Activated effector memory CD4-positive, alpha-beta T cell treated with anti-CD3 and anti-CD28 coated beads, Interleukin-2, amount 50 U/mL, for 16 hours (primary cell): Measurements from ENCODE around the gene PPIE.

ENCODE experiments used
- DNase-seq: peaks from one replicate; pipeline ENCODE4 v3.0.0-alpha.2; 2020

Gene PPIE

GRCh38 chr1:39721664-39722063 lies 17.0 kb upstream of the PPIE start:
- DNase-seq = no peak

DNA sequence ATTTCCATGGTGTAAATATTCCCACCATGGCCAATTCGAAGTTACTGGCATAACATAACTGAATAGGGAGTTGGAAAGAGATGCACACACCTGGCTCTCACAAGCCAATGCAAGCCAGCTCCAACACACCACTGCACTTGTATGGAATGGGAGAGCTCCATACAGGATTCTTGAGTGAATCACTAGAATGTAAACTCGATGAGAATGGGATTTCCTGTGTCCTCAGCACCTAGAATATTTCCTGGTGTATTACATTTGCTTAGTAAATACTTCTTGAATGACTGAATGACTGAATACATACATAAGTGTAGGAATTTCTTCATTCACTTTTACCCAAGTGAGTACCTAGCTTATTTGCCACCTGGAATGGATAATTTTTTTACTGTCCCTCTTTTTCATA lies 16.2 kb upstream of the PPIE start:
- no peak for DNase-seq

DNA sequence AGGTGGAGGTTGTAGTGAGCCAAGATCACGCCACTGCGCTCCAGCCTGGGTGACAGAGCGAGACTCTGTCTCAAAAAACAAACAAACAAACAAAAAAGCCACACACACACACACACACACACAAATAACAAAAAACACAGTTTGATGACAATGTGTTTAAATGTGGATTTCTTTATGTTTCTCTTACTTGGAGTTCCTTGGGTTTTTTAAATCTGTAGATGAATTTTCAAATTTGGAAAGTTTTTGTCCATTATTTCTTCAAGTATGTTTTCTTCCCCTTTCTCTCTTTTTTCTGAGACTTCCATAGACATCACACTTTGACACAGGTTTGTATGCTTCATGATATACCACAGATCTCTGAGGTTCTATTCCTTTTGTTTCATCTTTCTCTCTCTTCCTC lies 12.1 kb upstream of the PPIE start:
- no peak for DNase-seq

DNA sequence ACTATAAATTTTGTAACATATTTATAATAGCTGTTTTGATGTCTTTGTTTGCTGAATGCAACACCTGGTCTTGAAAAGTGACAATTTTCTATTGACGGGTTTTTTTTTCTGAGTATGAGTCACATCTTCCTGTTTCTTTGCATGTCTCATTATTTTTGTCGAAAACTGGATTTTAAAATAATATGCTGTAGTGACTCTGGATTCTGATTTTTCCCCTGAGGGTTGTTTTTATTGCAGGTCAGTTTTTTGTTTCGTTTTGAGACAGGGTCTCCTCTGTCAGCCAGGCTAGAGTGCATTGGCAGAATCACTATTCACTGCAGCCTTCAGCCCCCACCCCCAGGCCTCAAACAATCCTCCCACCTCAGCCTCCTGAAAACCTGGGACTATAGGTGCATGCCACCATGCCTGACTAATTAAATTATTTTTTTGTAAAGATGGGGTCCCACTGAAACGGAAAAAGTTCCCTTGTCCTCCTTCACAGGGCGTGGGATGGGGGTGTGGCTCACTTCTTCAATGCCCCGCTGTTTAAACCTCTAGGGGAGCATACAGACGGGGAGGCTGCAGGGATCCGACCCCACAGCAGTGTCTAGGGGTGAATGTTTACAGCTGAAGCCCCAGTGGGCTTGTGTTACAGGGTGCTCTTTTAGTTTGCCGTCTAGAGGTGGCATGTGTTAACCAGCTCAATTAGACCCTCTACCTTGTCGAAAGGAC lies 11.3 kb upstream of the PPIE start:
- DNase-seq = no peak

DNA sequence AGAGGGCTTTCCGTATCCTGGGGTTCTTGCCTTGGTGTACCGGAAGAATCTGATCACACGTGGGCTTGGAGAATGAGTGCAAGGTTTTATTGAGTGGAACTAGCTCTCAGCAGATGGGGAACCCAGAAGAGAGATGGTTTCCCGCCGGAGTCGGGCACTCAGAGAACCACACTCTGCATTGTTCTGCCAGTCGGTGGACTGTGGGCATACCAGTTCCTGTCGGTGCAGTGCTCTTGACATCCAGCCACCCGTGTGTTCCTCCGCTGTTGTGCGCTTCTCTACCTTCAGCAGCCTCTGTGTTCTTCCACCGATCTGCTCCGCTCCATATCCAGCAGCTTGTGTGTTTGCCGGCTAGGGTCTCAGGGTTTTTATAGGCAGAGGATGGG lies 10.8 kb upstream of the PPIE start:
- DNase-seq = no peak

GRCh38 chr1:39729030-39729429 lies 9.7 kb upstream of the PPIE start:
- DNase-seq = no peak

GRCh38 chr1:39729842-39730241 lies 8.8 kb upstream of the PPIE start:
- DNase-seq = no peak

- no peak for DNase-seq
These were observed 6.0 kb upstream of the PPIE start for GRCh38 chr1:39732730-39733129.

DNA sequence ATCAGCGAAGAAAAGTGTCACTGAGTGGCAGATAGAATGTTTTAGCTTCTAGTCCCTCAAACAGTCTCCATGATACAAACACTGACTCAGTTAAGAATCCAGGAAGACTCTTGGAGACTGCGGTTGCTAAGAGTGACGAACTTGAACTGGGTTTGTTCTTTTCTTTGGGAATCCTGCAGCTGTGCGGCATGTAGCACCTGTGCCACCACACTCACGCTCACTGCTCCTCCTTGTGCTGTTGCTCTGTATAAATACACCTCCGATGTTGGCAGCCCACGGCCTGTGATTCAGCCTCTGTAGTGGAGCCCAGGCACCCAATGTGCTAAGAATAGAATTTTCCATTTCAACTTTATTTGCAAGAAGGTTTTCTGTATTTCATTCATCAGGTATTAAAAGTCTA lies 5.5 kb upstream of the PPIE start:
- DNase-seq = no peak

GRCh38 chr1:39735731-39736130 lies 3.0 kb upstream of the PPIE start:
- no peak for DNase-seq

- no peak for DNase-seq
These were observed 1.0 kb upstream of the PPIE start for GRCh38 chr1:39737546-39738169.

- DNase-seq = no peak
These were observed 6.5 kb downstream of the PPIE start for GRCh38 chr1:39745016-39745670.

DNA sequence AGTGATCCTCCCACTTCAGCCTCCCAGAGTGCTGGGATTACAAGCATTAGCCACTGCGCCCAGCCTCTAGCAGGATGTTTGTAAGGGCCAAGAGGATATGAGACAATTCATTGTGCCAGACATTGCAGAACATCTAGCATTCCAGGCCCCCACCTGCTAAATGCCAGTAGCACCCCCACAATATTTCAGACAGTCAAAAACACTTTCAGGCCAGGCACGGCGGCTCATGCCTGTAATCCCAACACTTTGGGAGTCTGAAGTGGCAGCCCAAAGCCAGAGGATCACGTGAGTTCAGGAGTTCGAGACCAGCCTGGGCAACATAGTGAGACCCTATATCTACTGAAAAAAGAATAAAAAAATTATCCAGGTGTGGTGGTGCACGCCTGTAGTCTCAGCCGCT lies 12.9 kb downstream of the PPIE start:
- DNase-seq = no peak

DNA sequence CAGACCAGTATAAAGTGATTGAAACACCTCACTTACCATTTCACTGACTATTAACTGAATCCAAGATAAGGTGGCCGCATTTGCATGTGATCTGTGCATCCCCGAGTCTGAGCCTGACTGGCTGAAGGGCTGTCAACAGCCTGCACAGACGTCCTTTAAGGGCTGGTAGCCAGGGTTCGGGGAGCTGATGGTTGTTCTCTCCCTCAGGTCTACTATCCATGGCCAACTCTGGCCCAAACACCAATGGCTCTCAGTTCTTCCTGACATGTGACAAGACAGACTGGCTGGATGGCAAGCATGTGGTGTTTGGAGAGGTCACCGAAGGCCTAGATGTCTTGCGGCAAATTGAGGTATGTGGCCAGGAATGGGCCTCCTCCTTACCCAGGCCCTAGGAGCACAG lies 14.0 kb downstream of the PPIE start:
- no peak for DNase-seq

GRCh38 chr1:39753132-39754025 lies 14.7 kb downstream of the PPIE start:
- no peak for DNase-seq

GRCh38 chr1:39754026-39754570 lies 15.4 kb downstream of the PPIE start:
- no peak for DNase-seq

- no peak for DNase-seq
These were observed 16.3 kb downstream of the PPIE start for GRCh38 chr1:39754906-39755504.

DNA sequence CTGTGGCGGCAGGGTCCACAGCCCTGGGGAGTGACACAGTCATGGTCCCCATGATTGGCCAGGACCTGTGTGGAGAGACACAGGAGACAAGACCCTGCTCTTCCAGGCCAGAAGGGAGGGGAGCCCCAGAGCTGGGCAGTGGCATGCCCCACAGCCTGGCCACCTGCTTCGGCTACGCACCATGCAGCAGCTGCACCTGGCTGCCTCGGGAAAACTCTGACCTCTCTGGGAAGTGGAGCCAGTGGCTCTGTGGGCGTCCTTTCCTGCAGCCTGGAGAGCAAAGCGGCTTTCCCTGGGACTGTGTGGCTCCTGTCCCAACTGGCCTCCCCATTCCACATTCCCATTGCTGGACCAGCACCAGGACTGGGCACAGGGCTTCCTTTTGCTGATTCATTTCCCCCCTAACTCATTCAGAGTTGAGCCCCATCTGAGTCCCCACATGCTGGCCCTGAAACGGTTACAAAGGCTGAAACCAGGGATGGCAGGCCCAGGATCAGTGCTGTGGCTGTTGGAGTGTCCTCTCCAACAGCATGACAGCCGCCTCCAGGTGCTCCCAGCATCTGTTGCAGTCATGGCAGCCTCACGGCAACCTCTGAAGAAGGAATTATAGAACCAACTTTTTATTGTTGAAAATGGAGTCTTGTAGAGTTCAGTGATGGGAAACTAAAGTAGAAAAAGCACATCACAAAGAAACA lies 17.4 kb downstream of the PPIE start:
- no peak for DNase-seq

DNA sequence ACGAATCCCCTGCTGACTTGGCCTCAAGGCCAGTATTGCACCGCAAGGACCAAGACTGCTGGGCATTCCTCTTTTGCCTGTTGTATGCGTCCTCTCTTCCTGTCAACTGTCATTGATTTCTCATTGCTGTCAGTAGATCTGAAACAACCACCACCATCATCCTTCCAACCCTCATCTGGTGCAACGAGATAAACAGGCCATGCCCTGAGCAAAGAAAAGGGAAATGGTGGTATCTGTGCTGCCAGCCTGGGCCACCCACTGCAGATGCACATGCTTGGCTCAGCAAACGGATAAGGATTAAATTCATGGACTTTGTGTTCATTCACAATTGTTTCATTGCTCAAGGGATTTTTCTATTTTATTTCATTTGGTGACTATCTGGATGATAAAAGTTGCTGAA lies 18.8 kb downstream of the PPIE start:
- DNase-seq = no peak

- no peak for DNase-seq
These were observed 20.1 kb downstream of the PPIE start for GRCh38 chr1:39758556-39759435.

- no peak for DNase-seq
These were observed 20.7 kb downstream of the PPIE start for GRCh38 chr1:39759436-39759726.
